DND-41 (cell line): ENCODE measurements around the gene SSH3.

Experiments used
- EZH2 ChIP-seq: IDR thresholded peaks from 3 replicates; pipeline ENCODE4 v1.6.1; 2012; ENCODE audit warnings: borderline replicate concordance, low read depth, mild to moderate bottlenecking, moderate library complexity, low read length, inconsistent platforms; ENCODE audit not compliant: severe bottlenecking
- TF ChIP-seq, protein P1 (sequence below): IDR thresholded peaks from 2 replicates; pipeline ENCODE4 v1.5.1; 2012; ENCODE audit warnings: borderline replicate concordance, low read length, moderate library complexity, mild to moderate bottlenecking; ENCODE audit not compliant: poor library complexity, severe bottlenecking; ENCODE audit errors: extremely low read depth

DNA sequence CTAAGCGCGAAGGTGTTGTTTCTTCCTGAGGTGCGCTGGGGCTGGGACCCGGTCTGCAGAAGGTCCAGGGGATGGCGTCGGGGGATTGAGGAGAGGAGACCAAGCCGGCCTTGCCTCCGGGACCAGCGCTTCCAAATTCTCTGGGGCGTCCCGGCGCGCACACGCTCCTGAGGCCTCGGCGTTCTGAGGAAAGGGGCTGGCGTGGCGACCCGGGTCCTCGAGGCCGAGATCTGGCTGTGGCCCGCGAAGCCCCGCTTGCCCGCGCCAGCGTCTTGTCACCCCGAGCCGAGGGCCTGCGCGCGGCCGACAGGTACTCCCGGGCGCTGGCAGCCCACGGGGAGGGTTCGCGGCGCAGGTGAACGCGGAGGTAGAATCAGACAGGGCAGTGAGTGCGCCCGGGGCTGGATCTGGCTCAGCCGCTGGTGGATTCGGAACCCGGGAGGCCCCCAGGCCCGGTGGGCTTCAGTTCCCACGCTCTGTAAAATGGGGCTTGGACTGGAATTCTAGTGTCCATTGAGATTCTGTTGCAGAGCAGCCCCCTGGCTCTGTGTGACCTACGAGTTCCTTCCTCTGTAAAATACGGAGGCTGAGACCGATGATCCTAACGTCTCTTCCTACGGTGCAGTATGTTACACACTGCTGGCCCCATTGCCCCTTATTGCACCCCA is 14.7 kb downstream of the SSH3 start:
- TF ChIP-seq, protein P1, sequence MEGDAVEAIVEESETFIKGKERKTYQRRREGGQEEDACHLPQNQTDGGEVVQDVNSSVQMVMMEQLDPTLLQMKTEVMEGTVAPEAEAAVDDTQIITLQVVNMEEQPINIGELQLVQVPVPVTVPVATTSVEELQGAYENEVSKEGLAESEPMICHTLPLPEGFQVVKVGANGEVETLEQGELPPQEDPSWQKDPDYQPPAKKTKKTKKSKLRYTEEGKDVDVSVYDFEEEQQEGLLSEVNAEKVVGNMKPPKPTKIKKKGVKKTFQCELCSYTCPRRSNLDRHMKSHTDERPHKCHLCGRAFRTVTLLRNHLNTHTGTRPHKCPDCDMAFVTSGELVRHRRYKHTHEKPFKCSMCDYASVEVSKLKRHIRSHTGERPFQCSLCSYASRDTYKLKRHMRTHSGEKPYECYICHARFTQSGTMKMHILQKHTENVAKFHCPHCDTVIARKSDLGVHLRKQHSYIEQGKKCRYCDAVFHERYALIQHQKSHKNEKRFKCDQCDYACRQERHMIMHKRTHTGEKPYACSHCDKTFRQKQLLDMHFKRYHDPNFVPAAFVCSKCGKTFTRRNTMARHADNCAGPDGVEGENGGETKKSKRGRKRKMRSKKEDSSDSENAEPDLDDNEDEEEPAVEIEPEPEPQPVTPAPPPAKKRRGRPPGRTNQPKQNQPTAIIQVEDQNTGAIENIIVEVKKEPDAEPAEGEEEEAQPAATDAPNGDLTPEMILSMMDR = no peak
- no peak for TF ChIP-seq EZH2
